DND-41 (cell line): Measurements from ENCODE around the gene CLTB.

Source experiments
- EZH2 ChIP-seq: IDR thresholded peaks from 3 replicates; pipeline ENCODE4 v1.6.1; 2012; ENCODE audit warnings: borderline replicate concordance, low read depth, mild to moderate bottlenecking, moderate library complexity, low read length, inconsistent platforms; ENCODE audit not compliant: severe bottlenecking
- TF ChIP-seq, protein P1 (sequence below): IDR thresholded peaks from 2 replicates; pipeline ENCODE4 v1.5.1; 2012; ENCODE audit warnings: borderline replicate concordance, low read length, moderate library complexity, mild to moderate bottlenecking; ENCODE audit not compliant: poor library complexity, severe bottlenecking; ENCODE audit errors: extremely low read depth

DNA sequence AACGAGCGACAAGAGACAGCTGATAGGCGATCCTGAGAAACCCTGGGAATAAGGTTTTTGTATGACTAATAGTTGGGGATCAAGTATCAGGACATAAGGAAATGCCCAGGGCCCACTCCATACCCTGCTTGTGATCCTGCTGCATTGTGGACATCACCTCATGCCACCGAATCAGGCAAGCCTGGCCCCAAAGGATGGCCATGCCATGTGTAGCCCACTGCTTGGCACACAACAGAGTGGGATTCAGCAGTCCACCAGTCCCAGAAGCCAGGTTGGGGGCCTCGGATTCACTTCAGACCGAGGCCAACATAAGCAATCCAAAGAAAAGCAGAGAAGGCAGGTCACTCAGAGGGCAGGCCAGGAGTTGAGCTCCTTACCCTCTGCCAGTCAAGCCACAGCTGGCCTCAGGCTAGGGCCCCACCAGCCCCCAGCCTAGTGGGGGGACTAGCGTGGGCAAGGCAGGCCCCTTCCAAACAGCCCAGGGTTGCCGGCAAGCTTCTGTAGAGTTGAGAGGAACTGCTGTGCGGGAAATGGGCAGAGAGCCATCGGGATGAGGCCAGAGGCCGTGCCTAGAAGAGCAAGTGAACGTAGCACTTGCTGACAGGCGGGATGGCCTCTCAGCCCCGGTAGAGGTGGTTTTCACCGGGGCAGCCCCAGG, 33.0 kb downstream of the CLTB start:
- TF ChIP-seq, protein P1, sequence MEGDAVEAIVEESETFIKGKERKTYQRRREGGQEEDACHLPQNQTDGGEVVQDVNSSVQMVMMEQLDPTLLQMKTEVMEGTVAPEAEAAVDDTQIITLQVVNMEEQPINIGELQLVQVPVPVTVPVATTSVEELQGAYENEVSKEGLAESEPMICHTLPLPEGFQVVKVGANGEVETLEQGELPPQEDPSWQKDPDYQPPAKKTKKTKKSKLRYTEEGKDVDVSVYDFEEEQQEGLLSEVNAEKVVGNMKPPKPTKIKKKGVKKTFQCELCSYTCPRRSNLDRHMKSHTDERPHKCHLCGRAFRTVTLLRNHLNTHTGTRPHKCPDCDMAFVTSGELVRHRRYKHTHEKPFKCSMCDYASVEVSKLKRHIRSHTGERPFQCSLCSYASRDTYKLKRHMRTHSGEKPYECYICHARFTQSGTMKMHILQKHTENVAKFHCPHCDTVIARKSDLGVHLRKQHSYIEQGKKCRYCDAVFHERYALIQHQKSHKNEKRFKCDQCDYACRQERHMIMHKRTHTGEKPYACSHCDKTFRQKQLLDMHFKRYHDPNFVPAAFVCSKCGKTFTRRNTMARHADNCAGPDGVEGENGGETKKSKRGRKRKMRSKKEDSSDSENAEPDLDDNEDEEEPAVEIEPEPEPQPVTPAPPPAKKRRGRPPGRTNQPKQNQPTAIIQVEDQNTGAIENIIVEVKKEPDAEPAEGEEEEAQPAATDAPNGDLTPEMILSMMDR, result no peak
- no peak for TF ChIP-seq EZH2
